Kidney capillary endothelial cell (primary cell): ENCODE measurements around the gene SLC10A3.

Experiments used
- DNase-seq: peaks from one replicate; pipeline ENCODE4 v3.0.0-alpha.2; 2018; ENCODE audit warnings: low spot score

SLC10A3 gene

DNA sequence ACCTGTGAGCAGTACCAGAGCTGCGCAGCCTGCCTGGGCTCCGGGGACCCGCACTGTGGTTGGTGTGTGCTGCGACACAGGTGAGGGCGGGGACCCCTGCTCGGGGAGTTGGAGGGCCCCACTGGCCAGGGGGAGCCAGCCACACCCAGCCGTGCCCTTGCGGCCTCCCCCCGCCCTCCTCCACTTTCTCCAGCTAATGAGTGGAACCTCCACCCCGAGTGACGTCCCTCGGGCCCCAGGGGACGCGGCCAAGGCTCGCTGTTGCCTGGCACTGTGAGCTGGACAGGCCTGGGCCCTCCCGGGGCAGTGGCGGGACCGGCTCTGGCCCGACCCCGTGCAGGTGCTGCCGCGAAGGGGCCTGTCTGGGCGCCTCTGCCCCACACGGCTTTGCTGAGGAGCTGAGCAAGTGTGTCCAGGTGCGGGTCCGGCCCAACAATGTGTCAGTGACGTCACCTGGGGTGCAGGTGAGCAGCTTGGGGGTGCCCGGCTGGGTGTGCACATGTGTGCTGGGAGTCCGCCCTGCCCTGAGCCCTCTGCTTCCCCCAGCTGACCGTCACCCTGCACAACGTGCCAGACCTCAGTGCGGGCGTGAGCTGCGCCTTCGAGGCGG lies 26.7 kb downstream of the SLC10A3 start:
- no peak for DNase-seq

GRCh38 chrX:154462396-154462795 lies 28.0 kb downstream of the SLC10A3 start:
- no peak for DNase-seq

- DNase-seq, result no peak
Measured at GRCh38 chrX:154460326-154460725, 30.1 kb downstream of the SLC10A3 start.

DNA sequence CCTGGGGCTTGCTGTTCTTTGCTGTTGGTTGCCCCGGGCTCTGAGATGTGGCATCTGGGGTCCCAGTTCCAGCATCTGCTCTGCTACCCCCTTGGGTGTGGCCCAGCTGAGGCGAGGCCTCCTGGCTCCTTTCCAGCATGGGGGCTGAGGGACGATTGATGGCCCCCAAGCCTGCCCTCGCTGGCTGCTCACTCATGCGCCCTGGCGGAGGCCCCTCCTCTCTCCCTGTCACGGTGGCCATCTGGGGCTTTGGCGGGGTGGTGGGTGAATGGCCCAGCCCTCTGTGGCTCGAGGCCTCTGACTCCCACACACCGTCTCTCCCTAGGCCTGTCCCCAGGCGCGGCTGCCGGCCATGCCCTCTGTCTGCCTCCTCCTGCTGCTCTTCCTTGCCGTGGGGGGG lies 30.6 kb downstream of the SLC10A3 start:
- DNase-seq, result no peak

DNA sequence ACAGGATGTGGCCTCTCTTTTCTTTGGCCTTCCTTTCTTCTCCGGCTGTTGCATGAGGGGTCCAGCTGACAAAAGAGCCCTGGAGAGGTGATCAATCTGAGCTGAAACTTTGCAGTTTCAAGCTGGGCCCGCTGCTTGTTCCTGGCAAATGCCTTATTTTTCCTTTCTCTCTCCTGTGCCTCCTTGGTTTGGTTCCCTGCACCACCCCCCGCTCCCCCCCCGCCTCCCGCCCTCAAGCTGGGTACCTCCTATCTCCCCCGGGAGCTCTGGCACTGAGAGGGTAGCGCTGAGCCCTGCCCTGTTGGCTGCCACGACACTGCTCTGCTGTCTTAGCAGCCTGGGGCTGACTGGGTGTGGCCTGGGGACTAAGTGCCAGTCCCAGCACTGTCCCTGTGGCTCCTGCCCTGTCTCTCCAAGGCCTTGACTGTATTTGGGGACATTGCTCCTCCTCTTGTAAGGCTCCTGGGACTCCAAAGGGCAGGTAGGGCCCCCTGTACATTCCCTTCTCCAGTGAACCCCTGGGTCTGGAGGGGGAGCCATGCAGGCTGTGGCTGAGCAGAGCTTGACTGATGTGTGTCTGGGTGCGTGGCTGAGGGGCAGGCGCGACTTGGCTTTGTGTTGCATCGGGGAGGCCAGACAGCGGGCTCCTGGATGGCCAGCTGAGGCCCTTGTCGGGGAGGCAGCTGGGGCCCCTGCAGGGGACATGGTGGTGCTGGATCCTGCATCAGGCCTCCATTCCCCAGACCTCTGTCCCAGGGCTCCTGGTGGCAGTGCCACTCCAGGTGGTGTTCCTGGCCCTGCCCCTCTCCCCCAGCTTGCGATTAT lies 31.3 kb downstream of the SLC10A3 start:
- no peak for DNase-seq

- no peak for DNase-seq
Measured at GRCh38 chrX:154458116-154458953, 32.1 kb downstream of the SLC10A3 start, which contains the start of gene PLXNA3. TSS of gene PLXNA3 (plus strand) at chrX:154458281. CDS start at chrX:154460184, 1,903 bp downstream.

DNA sequence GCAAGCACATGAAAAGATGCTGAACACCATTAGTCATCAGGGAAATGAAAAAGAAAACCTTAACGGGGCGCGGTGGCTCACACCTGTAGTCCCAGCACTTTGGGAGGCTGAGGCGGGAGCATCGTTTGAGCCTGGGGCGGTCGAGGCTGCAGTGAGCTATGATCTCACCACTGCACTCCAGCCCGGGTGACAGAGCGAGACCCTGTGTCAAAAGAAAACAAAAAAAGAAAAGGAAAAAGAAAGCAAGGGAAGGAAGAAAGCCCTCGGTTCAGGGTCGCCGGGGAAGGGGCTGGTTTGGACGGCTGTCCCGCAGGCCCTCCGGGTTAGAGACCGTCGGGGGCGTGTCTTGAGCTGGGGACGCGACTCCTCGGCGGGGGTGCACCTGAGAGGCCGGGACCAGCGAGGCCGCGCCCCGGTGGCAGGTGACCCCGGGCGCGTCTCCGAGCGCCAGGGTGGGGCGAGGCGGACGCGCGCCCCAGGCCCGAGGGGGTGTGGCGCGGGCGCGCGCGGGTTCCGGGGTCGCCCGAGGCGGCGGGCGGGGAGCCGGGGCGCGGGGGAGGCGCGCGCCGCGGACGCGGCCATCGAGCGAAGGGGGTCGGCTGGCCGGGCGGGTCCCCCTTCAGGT lies 32.8 kb downstream of the SLC10A3 start:
- no peak for DNase-seq

DNA sequence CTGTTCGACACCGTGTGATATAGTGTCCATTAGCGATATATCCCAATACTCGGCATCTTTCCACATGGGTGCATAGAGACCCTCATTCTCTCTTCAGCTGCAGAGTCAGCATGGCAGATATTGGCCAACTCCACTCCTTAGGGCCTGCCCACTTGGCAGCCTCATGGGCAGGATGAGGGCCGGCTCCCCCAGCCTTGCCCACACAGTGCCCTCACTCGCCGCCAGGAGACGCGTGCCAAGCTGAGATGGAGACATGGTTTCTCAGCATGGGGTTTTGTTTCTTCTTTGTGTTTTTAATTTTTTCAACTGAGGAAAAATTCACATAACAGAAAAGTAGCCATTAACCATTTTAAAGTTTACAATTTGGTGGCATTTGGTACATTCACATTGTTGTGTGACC lies 37.6 kb downstream of the SLC10A3 start:
- DNase-seq, result no peak

- no peak for DNase-seq
Measured at GRCh38 chrX:154450312-154450711, 40.1 kb downstream of the SLC10A3 start.

DNA sequence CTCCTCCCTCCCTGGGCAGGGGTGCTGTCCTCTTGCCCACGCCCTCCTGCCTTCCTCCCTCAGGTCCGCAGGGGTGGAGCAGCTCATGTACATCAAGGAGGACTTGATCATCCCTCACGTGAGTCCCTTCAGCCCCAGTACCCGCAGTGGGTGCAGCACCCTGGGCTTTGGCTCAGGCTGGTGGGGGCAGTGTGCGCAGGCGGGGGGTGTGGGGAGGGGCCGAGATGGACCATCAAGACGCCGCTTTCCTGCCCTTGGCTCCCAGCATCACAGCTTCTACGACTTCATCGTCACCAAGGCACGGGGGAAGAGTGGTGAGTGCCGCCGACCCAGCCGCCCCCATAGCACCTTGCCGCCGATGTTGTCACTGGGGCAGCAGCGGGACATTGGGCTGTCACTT lies 40.8 kb downstream of the SLC10A3 start:
- DNase-seq, result no peak

DNA sequence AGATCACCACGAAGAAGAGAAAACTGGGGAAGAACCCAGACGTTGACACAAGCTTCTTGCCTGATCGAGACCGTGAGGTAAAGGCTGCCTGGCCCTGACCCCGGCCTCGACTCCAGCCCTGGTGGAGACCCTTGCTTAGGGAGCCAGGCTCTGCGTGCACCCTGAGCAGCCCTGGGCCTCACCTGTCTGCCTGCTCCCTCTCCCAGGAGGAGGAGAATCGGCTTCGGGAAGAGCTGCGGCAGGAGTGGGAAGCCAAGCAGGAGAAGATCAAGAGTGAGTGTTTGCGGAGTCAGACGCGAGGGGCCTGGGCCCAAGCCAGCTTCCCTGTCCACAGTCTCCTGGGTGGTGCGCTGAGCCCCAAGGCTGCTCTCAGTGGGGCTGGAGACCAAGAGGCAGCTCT lies 41.9 kb downstream of the SLC10A3 start:
- DNase-seq, result no peak

GRCh38 chrX:154446430-154446829 lies 44.0 kb downstream of the SLC10A3 start:
- no peak for DNase-seq

- no peak for DNase-seq
Measured at GRCh38 chrX:154445776-154446175, 44.7 kb downstream of the SLC10A3 start.

GRCh38 chrX:154444755-154445246 lies 45.6 kb downstream of the SLC10A3 start:
- no peak for DNase-seq

- no peak for DNase-seq
Measured at GRCh38 chrX:154443992-154444754, 46.3 kb downstream of the SLC10A3 start, which contains the start of gene FAM50A. TSS of gene FAM50A (plus strand) at chrX:154444141. CDS start at chrX:154444236, 95 bp downstream.

DNA sequence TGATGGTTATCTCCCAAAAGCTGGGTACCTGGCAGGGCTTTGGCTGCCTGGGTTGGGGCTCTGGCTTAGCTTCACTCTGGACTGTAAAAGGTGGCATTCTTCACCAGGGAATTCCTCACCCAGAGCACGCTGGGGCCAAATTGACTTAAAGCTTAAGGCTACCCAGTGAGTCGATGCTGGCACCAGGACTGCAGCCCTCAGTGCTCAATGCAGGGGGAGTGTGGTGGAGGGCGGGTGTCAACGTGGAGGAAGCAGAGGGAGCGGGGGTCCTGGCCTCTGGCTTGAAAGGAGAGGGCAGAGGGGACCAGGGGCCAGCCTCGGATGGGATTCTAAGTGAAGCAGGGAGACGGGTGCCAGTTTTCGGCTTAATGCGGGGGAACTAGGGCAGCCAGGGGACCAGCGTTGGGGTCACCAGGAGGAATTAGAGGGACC lies 46.9 kb downstream of the SLC10A3 start:
- no peak for DNase-seq

GRCh38 chrX:154441984-154442707 lies 48.3 kb downstream of the SLC10A3 start:
- no peak for DNase-seq

DNA sequence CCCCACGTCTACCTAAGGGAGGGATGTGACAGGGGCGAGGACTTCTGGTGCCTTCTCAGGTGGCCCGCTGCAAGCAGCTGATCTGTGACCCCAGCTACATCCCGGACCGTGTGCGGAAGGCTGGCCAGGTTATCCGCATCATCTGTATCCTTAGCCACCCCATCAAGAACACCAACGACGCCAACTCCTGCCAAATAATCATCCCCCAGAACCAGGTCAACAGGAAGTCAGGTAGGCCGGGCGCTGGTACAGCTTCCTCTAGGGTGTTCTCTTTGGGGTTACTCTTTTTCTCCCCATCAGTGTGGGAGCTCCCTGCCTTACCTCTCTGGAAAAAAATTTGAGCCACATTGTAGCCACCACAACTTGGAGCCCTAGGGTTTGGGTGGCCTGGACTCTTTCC lies 48.9 kb downstream of the SLC10A3 start:
- no peak for DNase-seq

GRCh38 chrX:154440623-154441357 lies 49.6 kb downstream of the SLC10A3 start:
- no peak for DNase-seq

GRCh38 chrX:154439841-154440240 lies 50.6 kb downstream of the SLC10A3 start:
- no peak for DNase-seq
